Left lung (tissue), 10 donors: Measurements from ENCODE around the gene GRIK3. TPM values are rescaled to one million over a fixed set of nuclear protein-coding genes. Genes with fewer than 3 reads are reported as not detected.

Experiments used
- ATAC-seq: fragments of 200-7000 bp; cut with Tn5 transposase; one replicate; pipeline ENCODE4 v1.9.1; 2020; ENCODE audit warnings: moderate library complexity
- DNase-seq, 4 donors: peaks; one replicate each; pipeline ENCODE4 v3.0.0-alpha.2; 2013 to 2020
- H3K27ac ChIP-seq, 2 donors: fragments of 200-600 bp; sonication (generic) in 1 of 2; one replicate each; pipeline versions ENCODE4 v1.5.0 to v1.8.0; 2020 to 2021
- H3K27me3 ChIP-seq, 2 donors: fragments of 200-600 bp; sonication (generic) in 1 of 2; one replicate each; pipeline versions ENCODE4 v1.5.0 to v1.8.0; 2020 to 2021
- H3K36me3 ChIP-seq, 2 donors: fragments of 200-600 bp; sonication (generic) in 1 of 2; one replicate each; pipeline versions ENCODE4 v1.5.0 to v1.8.0; 2020 to 2021
- H3K4me1 ChIP-seq, 2 donors: fragments of 200-600 bp; one replicate each; pipeline ENCODE4 v1.8.0; 2021
- H3K4me3 ChIP-seq, 2 donors: fragments of 200-600 bp; sonication (generic) in 1 of 2; one replicate each; pipeline versions ENCODE4 v1.5.0 to v1.8.0; 2020 to 2021; ENCODE audit warnings: mild to moderate bottlenecking in 1 of 2
- H3K9me3 ChIP-seq, 2 donors: fragments of 200-600 bp; sonication (generic) in 1 of 2; one replicate each; pipeline versions ENCODE4 v1.5.0 to v1.8.0; 2020 to 2021
- CTCF ChIP-seq, 2 donors: fragments of 200-600 bp; sonication (generic) in 1 of 2; IDR thresholded peaks; one replicate each; pipeline versions ENCODE4 v1.5.0 to v1.8.0; 2021; ENCODE audit warnings: antibody characterized with exemption in 2 of 2
- intact Hi-C, 2 donors: fragments of 100-400 bp; cut with DNase I; formaldehyde crosslinking; loops; one replicate each; pipeline versions ENCODE4 v1.11.2 to v1.14.2; 2022
- polyA plus RNA-seq, 6 donors: library from polyadenylated mRNA; unstranded; fragments of 120-200 nt; gene quantifications; one replicate each; pipeline ENCODE4 v1.2.1, GENCODE V29; 2013; ENCODE audit not compliant: insufficient read length in 6 of 6
- total RNA-seq, 2 donors: library from RNA; stranded (reverse); fragmentation: NEBNext Ultra II Directional; extraction: Animal tissue kit (Norgen Biotek cat#: 25700); gene quantifications; one replicate each; pipeline ENCODE4 v1.2.1, GENCODE V29; 2021
- donor health status: DM: no; HTN: yes; CAD: no.
- donor health status: DM: no; HTN: no; CAD: no.

The GRIK3 gene
- total and polyA plus RNA-seq, 8 donors = 0.18 to 1.2 (median 0.48) TPM; not detected in 1

GRCh38 chr1:36803868-36804570 is 230.3 kb downstream of the GRIK3 start:
- ATAC-seq (no peak), DNase-seq (no peak)
- no peaks in the 10 kb centered on the region for H3K4me1 ChIP-seq
- H3K27ac ChIP-seq = no peak overlapping the region
- no peaks in the 10 kb centered on the region for H3K9me3 ChIP-seq
- H3K4me3 ChIP-seq = no peak overlapping the region
- no peaks in the 10 kb centered on the region for H3K36me3 ChIP-seq
- H3K27me3 ChIP-seq = no peaks in the 10 kb centered on the region
- no peak for TF ChIP-seq CTCF (IDR thresholded peaks at IDR 0.05)
- intact Hi-C loops = no loop called here

- no peak for DNase-seq
- Histone ChIP-seq H3K27me3 (no peaks in the 10 kb centered on the region), H3K4me3 (no peak overlapping the region), H3K9me3 (no peaks in the 10 kb centered on the region), H3K36me3 (no peaks in the 10 kb centered on the region), H3K27ac (no peak overlapping the region), H3K4me1 (no peaks in the 10 kb centered on the region)
- TF ChIP-seq CTCF (IDR thresholded peaks at IDR 0.05) = no peak
- intact Hi-C loops = no loop called here
- ATAC-seq = no peak
Measured at GRCh38 chr1:36802018-36802417, 232.3 kb downstream of the GRIK3 start.

GRCh38 chr1:36797761-36798160 is 236.6 kb downstream of the GRIK3 start:
- Histone ChIP-seq H3K27ac (no peak overlapping the region), H3K36me3 (no peaks in the 10 kb centered on the region), H3K9me3 (no peaks in the 10 kb centered on the region), H3K27me3 (no peaks in the 10 kb centered on the region), H3K4me3 (no peak overlapping the region), H3K4me1 (no peaks in the 10 kb centered on the region)
- ATAC-seq (no peak), DNase-seq (no peak)
- intact Hi-C loops = no loop called here
- TF ChIP-seq CTCF (IDR thresholded peaks at IDR 0.05) = no peak

GRCh38 chr1:36796733-36797132 is 237.6 kb downstream of the GRIK3 start:
- no peaks in the 10 kb centered on the region for H3K9me3 ChIP-seq
- ATAC-seq (no peak), DNase-seq (no peak)
- H3K36me3 ChIP-seq = no peaks in the 10 kb centered on the region
- H3K27me3 ChIP-seq = peaks cover 0 to 3% of the 10 kb centered on the region in 2 donors
- H3K4me1 ChIP-seq = no peaks in the 10 kb centered on the region
- no peak overlapping the region for H3K27ac ChIP-seq
- H3K4me3 ChIP-seq = no peak overlapping the region
- intact Hi-C loops = no loop called here
- no peak for TF ChIP-seq CTCF (IDR thresholded peaks at IDR 0.05)

GRCh38 chr1:36796106-36796590 is 238.2 kb downstream of the GRIK3 start:
- ATAC-seq = no peak
- intact Hi-C loops = no loop called here

More at GRCh38 chr1:36796106-36796590, 238.2 kb downstream of the GRIK3 start:
- no peak for TF ChIP-seq CTCF (IDR thresholded peaks at IDR 0.05)
- no peaks in the 10 kb centered on the region for H3K4me1 ChIP-seq
- no peaks in the 10 kb centered on the region for H3K9me3 ChIP-seq
- no peak overlapping the region for H3K27ac ChIP-seq
- no peak overlapping the region for H3K4me3 ChIP-seq
- H3K27me3 ChIP-seq = peaks cover 0 to 9% of the 10 kb centered on the region in 2 donors
- H3K36me3 ChIP-seq = no peaks in the 10 kb centered on the region
- DNase-seq = no peak
